HepG2 (cell line): ENCODE measurements around the gene SLC22A7. TPM values are rescaled to one million over a fixed set of nuclear protein-coding genes. Genes with fewer than 3 reads are reported as not detected.

Experiments used
- CCAR2 ChIP-seq: fragments of 200-400 bp; formaldehyde crosslinking; optimal IDR thresholded peaks from 2 replicates; pipeline ENCODE3; 2018; ENCODE audit warnings: low read depth, mild to moderate bottlenecking, low read length, moderate library complexity
- HNRNPL ChIP-seq: fragments of 200-400 bp; formaldehyde crosslinking; IDR thresholded peaks from 2 replicates; pipeline ENCODE4 v1.6.1; 2017; ENCODE audit warnings: mild to moderate bottlenecking, low read depth, low read length
- HNRNPLL ChIP-seq: fragments of 200-400 bp; formaldehyde crosslinking; IDR thresholded peaks from 2 replicates; pipeline ENCODE4 v1.6.1; 2017; ENCODE audit warnings: mild to moderate bottlenecking, low read depth, low read length; ENCODE audit not compliant: poor library complexity, severe bottlenecking
- JUN ChIP-seq: sonication (generic); formaldehyde crosslinking; IDR thresholded peaks from 2 replicates; pipeline ENCODE4 v1.4.0; 2020; ENCODE audit warnings: mild to moderate bottlenecking, missing genetic modification reagents
- KLF12 ChIP-seq: sonication (generic); formaldehyde crosslinking; IDR thresholded peaks from 2 replicates; pipeline ENCODE4 v1.4.0; 2020; ENCODE audit warnings: missing genetic modification reagents, borderline replicate concordance
- KLF13 ChIP-seq: sonication (generic); formaldehyde crosslinking; IDR thresholded peaks from 2 replicates; pipeline ENCODE4 v1.4.0; 2020; ENCODE audit warnings: mild to moderate bottlenecking, missing genetic modification reagents
- KLF15 ChIP-seq: sonication (generic); formaldehyde crosslinking; IDR thresholded peaks from 2 replicates; pipeline ENCODE4 v1.8.1; 2023; ENCODE audit warnings: borderline replicate concordance, mild to moderate bottlenecking, inconsistent platforms, missing genetic modification reagents, mixed read lengths
- MYC ChIP-seq: sonication (generic); formaldehyde crosslinking; IDR thresholded peaks from 2 replicates; pipeline ENCODE4 v1.9.0; 2021; ENCODE audit warnings: missing genetic modification reagents, borderline replicate concordance
- PAWR ChIP-seq: sonication (generic); formaldehyde crosslinking; IDR thresholded peaks from 2 replicates; pipeline ENCODE4 v1.4.0; 2020; ENCODE audit warnings: missing genetic modification reagents, mild to moderate bottlenecking, borderline replicate concordance
- PCBP1 ChIP-seq: fragments of 200-400 bp; formaldehyde crosslinking; IDR thresholded peaks from 2 replicates; pipeline ENCODE4 v1.6.1; 2017; ENCODE audit warnings: mild to moderate bottlenecking, low read depth, low read length, borderline replicate concordance
- SCMH1 ChIP-seq: sonication (generic); formaldehyde crosslinking; IDR thresholded peaks from 2 replicates; pipeline ENCODE4 v1.9.0; 2021; ENCODE audit warnings: missing genetic modification reagents, mild to moderate bottlenecking, borderline replicate concordance
- SSRP1 ChIP-seq: IDR thresholded peaks from 2 replicates; pipeline ENCODE4 v1.6.1; 2016; ENCODE audit warnings: control low read depth
- ZFY ChIP-seq: sonication (generic); formaldehyde crosslinking; IDR thresholded peaks from 2 replicates; pipeline ENCODE4 v1.4.0; 2020; ENCODE audit warnings: missing genetic modification reagents
- ZFYVE20 ChIP-seq: sonication (generic); formaldehyde crosslinking; IDR thresholded peaks from 2 replicates; pipeline ENCODE4 v1.8.0; 2023; ENCODE audit warnings: low read depth, mild to moderate bottlenecking, moderate library complexity, missing genetic modification reagents, borderline replicate concordance
- ZKSCAN5 ChIP-seq: sonication (generic); formaldehyde crosslinking; IDR thresholded peaks from 2 replicates; pipeline ENCODE4 v1.5.1; 2020; ENCODE audit warnings: mild to moderate bottlenecking, missing genetic modification reagents
- ZNF224 ChIP-seq: sonication (generic); formaldehyde crosslinking; IDR thresholded peaks from 2 replicates; pipeline ENCODE4 v1.5.0; 2020; ENCODE audit warnings: mild to moderate bottlenecking, missing genetic modification reagents
- ZNF256 ChIP-seq: sonication (generic); formaldehyde crosslinking; conservative IDR thresholded peaks from 2 replicates; pipeline ENCODE4 v1.4.0; 2020; ENCODE audit warnings: missing genetic modification reagents
- ZNF331 ChIP-seq: sonication (generic); formaldehyde crosslinking; IDR thresholded peaks from 2 replicates; pipeline ENCODE4 v1.4.0; 2020; ENCODE audit warnings: missing genetic modification reagents
- ZNF362 ChIP-seq: sonication (generic); formaldehyde crosslinking; IDR thresholded peaks from 2 replicates; pipeline ENCODE4 v1.4.0; 2020; ENCODE audit warnings: missing genetic modification reagents, mild to moderate bottlenecking, borderline replicate concordance
- ZNF460 ChIP-seq: sonication (generic); formaldehyde crosslinking; IDR thresholded peaks from 2 replicates; pipeline ENCODE4 v1.5.1; 2020; ENCODE audit warnings: missing genetic modification reagents, mild to moderate bottlenecking, borderline replicate concordance
- ZNF501 ChIP-seq: sonication (generic); formaldehyde crosslinking; IDR thresholded peaks from 2 replicates; pipeline ENCODE4 v1.5.1; 2020; ENCODE audit warnings: mild to moderate bottlenecking, moderate library complexity, missing genetic modification reagents
- ZNF607 ChIP-seq: sonication (generic); formaldehyde crosslinking; IDR thresholded peaks from 2 replicates; pipeline ENCODE4 v1.5.1; 2020; ENCODE audit warnings: missing genetic modification reagents, mild to moderate bottlenecking, borderline replicate concordance
- ZNF777 ChIP-seq: sonication (generic); formaldehyde crosslinking; IDR thresholded peaks from 2 replicates; pipeline ENCODE4 v1.4.0; 2020; ENCODE audit warnings: missing genetic modification reagents
- ZNF839 ChIP-seq: sonication (generic); formaldehyde crosslinking; IDR thresholded peaks from 2 replicates; pipeline ENCODE4 v1.4.0; 2020; ENCODE audit warnings: missing genetic modification reagents, mild to moderate bottlenecking, borderline replicate concordance
- ZSCAN9 ChIP-seq: IDR thresholded peaks from 2 replicates; pipeline ENCODE4 v1.6.1; 2016; ENCODE audit warnings: borderline replicate concordance
- polyA plus RNA-seq, 8 experiments: library from polyadenylated mRNA; depleted of rRNA in 3 of 8; stranded (reverse) in 7 of 8; unstranded in 1 of 8; fragments of >200 nt; fragmentation: Illumina TruSeq in 4 of 8; extraction: Trizol in 4 of 8; gene quantifications; 2 replicates each; pipeline versions ENCODE4 v1.2.1 to v1.2.3, GENCODE V29; 2011 to 2016; ENCODE audit warnings: low read depth in 4 of 8, missing spikeins in 1 of 8, mixed read lengths in 1 of 8; ENCODE audit not compliant: insufficient read depth in 1 of 8
- total RNA-seq, 5 experiments: library from RNA; depleted of rRNA; stranded (reverse); fragments of >200 nt; fragmentation: Illumina TruSeq; extraction: Trizol; gene quantifications; 2 replicates each; pipeline ENCODE4 v1.2.3, GENCODE V29; 2016; ENCODE audit warnings: low read depth in 1 of 5
- TF ChIP-seq, protein P1 (sequence below): sonication (generic); formaldehyde crosslinking; IDR thresholded peaks from 2 replicates; pipeline ENCODE4 v1.4.0; 2020; ENCODE audit warnings: mild to moderate bottlenecking, missing genetic modification reagents

Gene SLC22A7
- total and polyA plus RNA-seq, 2 of the 13 experiments (the other 11 are each of a cell fraction or from before 2014, with no cell fraction given) = 5.3 to 22.6 TPM

DNA sequence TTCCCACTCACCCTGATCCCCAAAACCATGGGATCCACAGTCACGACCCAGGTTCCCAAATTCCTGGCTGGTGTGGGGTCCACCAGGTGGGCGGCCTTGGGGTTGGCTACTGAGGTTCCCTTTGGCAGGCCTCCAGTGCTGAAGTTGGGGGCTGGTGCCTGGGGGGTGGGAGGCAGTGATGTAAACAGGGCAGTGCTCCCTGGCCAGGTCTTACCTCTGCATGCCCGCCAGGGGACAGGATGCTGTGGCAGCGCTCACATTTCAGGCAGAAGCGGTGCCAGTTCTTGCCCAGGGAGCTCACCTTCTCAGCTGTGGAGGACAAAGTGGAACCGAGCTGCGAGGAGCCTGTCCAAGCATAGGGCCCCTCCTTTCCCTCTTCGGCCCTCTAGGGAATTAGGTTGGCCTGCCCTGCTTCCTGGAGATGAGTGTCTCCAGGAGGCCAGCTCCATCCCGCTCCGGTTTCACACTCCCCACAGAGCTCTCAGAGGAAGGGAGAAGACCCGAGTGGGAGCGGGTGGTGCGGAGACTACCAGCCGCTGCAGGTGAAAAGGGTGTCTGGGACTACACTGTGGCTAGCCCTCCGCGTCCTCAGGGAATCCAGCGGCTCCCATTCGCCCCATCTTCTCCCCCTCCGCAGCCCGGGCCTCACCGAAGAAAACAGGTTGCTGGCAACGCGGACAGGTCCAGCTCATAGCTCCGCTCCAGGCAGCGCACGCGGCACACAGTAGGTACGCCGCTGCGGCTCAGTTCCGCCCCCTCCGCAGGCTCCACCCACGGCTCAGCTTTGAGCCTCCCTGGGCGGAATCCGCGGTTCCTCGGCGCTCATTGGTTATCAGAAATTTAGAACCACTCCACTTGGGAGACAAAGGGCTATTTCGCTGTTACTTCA, 10.3 kb downstream of the SLC22A7 start, which contains the start of gene CRIP3 (continued):
- TF ChIP-seq SCMH1 (CRISPR knock-in tag) (no peak), ZSCAN9 (CRISPR knock-in tag) (0 out of 2 replicates have a peak, but pooled peaks have one; percentile 44), HNRNPL (peak; percentile 31; the same call in 1 of the 2 replicates), PCBP1 (0 out of 2 replicates have a peak, but pooled peaks have one; percentile 27), ZNF331 (CRISPR knock-in tag) (peak; percentile 37; the same call in 1 of the 2 replicates), SSRP1 (no peak), ZNF777 (CRISPR knock-in tag) (0 out of 2 replicates have a peak, but pooled peaks have one; percentile 20), ZNF362 (CRISPR knock-in tag) (peak; percentile 35; the same call in 1 of the 2 replicates), ZNF839 (CRISPR knock-in tag) (0 out of 2 replicates have a peak, but pooled peaks have one; percentile 45), ZNF501 (CRISPR knock-in tag) (0 out of 2 replicates have a peak, but pooled peaks have one; percentile 54), KLF12 (CRISPR knock-in tag) (no peak), KLF15 (CRISPR knock-in tag) (0 out of 2 replicates have a peak, but pooled peaks have one; percentile 47), ZKSCAN5 (CRISPR knock-in tag) (no peak; the same call in 1 of the 2 replicates), ZFY (CRISPR knock-in tag) (peak; percentile 29), CCAR2 (no peak), MYC (peak; percentile 56; the same call in 1 of the 2 replicates), HNRNPLL (peak; percentile 79), ZFYVE20 (0 out of 2 replicates have a peak, but pooled peaks have one; percentile 28), PAWR (CRISPR knock-in tag) (no peak), ZNF460 (CRISPR knock-in tag) (no peak), ZNF256 (CRISPR knock-in tag) (no peak), ZNF224 (CRISPR knock-in tag) (0 out of 2 replicates have a peak, but pooled peaks have one; percentile 71), KLF13 (CRISPR knock-in tag) (no peak), JUN (CRISPR knock-in tag) (0 out of 2 replicates have a peak, but pooled peaks have one; percentile 7), ZNF607 (peak; percentile 69; the same call in 1 of the 2 replicates)
- TF ChIP-seq, protein P1, sequence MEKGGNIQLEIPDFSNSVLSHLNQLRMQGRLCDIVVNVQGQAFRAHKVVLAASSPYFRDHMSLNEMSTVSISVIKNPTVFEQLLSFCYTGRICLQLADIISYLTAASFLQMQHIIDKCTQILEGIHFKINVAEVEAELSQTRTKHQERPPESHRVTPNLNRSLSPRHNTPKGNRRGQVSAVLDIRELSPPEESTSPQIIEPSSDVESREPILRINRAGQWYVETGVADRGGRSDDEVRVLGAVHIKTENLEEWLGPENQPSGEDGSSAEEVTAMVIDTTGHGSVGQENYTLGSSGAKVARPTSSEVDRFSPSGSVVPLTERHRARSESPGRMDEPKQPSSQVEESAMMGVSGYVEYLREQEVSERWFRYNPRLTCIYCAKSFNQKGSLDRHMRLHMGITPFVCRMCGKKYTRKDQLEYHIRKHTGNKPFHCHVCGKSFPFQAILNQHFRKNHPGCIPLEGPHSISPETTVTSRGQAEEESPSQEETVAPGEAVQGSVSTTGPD = no peak
